ENCODE measurements around the gene LPAR3.
"Not testable (repeated sequence)": the region's sequence is repeated elsewhere in the genome, so short reads cannot be mapped to it uniquely, and the experiment has no call there.

GRCh38 chr1:84908746-84909464, 15.9 kb upstream of the LPAR3 start:
- TF ChIP-seq CTCF (conservative IDR thresholded peaks at IDR 0.05 in 1 of 2, IDR thresholded peaks at IDR 0.05 in 1 of 2; ENCODE audit: low read depth in 1 of 2, low read length in 2 of 2); EZH2 (IDR thresholded peaks at IDR 0.05; ENCODE audit: low read length, missing control alignments): not testable (repeated sequence)

Measured in fibroblast of lung (primary cell).